Measurements from ENCODE around the gene TBX1. TPM values are rescaled to one million over a fixed set of nuclear protein-coding genes. Genes with fewer than 3 reads are reported as not detected.

Gene TBX1
- total RNA-seq (1 to 10 TPM; 2.3 to 5.6 TPM), polyA plus RNA-seq (1 to 10 TPM; 1.1 to 7.8 TPM)
- long read RNA-seq, donor 1, result 0 reads
- long read RNA-seq, donor 2, result 0 reads

GRCh38 chr22:19760058-19760950 lies at the start of gene TBX1:
Gene TBX1 (plus strand): TSS chr22:19760778. CDS start chr22:19760844, 66 bp downstream.
- H3K4me3 ChIP-seq (ENCODE audit: low read length in 2 of 2), result peak within 1 kb of the TSS; percentile 6 to 27
- intact Hi-C loops (cut with DNase I), result no loop called here
- ATAC-seq (ENCODE audit: low FRiP score) (no peak), DNase-seq (no peak)
- H3K27ac ChIP-seq (ENCODE audit: low read depth in 1 of 2, low read length in 2 of 2), result no peak within 1 kb of the TSS
- H3K9me3 ChIP-seq (ENCODE audit: control insufficient read depth, low read length), result no peaks in the 10 kb centered on the region
- no peaks in the 10 kb centered on the region for H3K36me3 ChIP-seq (ENCODE audit: control insufficient read depth in 1 of 2, insufficient read depth in 2 of 2, low read length in 1 of 2)
- 7 to 47% methylated on average over 7 to 75 of the region's 79 CpGs for whole genome bisulfite sequencing, 2 donors
- H3K4me1 ChIP-seq (ENCODE audit: control insufficient read depth in 1 of 2, insufficient read depth in 2 of 2, low read length in 2 of 2), result no peaks in the 10 kb centered on the region
- H3K27me3 ChIP-seq (ENCODE audit: control insufficient read depth in 1 of 2, insufficient read depth in 2 of 2, low read length in 1 of 2), result no peaks in the 10 kb centered on the region

GRCh38 chr22:19713245-19713644 lies 47.3 kb upstream of the TBX1 start:
- H3K9me3 ChIP-seq (ENCODE audit: control insufficient read depth, low read length), result no peaks in the 10 kb centered on the region
- intact Hi-C loops (cut with DNase I), result loop anchor here in 1 of 2 donors (10.0 kb wide), 1 partner anchor 238 kb away; the partner anchor contains the start of genes CDC45 and UFD1
- no peak overlapping the region for H3K4me3 ChIP-seq (ENCODE audit: low read length in 2 of 2)
- H3K27me3 ChIP-seq (ENCODE audit: control insufficient read depth in 1 of 2, insufficient read depth in 2 of 2, low read length in 1 of 2), result no peaks in the 10 kb centered on the region
- DNase-seq, result peak in 1 of 2 donors; percentile 36
- H3K36me3 ChIP-seq (ENCODE audit: control insufficient read depth in 1 of 2, insufficient read depth in 2 of 2, low read length in 1 of 2), result no peaks in the 10 kb centered on the region
- H3K27ac ChIP-seq (ENCODE audit: low read depth in 1 of 2, low read length in 2 of 2), result no peak overlapping the region
- 91 to 97% methylated on average over 13 of the region's 13 CpGs for WGBS, 2 donors
- ATAC-seq (ENCODE audit: low FRiP score), result no peak
- H3K4me1 ChIP-seq (ENCODE audit: control insufficient read depth in 1 of 2, insufficient read depth in 2 of 2, low read length in 2 of 2), result no peaks in the 10 kb centered on the region

GRCh38 chr22:19713650-19714311 lies 46.8 kb upstream of the TBX1 start:
- no peak overlapping the region for H3K27ac ChIP-seq (ENCODE audit: low read depth in 1 of 2, low read length in 2 of 2)
- DNase-seq (peak in 1 of 2 donors; percentile 50), ATAC-seq (ENCODE audit: low FRiP score) (no peak)
- 19 to 20% methylated on average over 33 to 38 of the region's 38 CpGs for WGBS, 2 donors
- H3K9me3 ChIP-seq (ENCODE audit: control insufficient read depth, low read length), result no peaks in the 10 kb centered on the region
- peak overlapping the region; percentile 44 to 49 for H3K4me3 ChIP-seq (ENCODE audit: low read length in 2 of 2)
- no peaks in the 10 kb centered on the region for H3K4me1 ChIP-seq (ENCODE audit: control insufficient read depth in 1 of 2, insufficient read depth in 2 of 2, low read length in 2 of 2)
- H3K36me3 ChIP-seq (ENCODE audit: control insufficient read depth in 1 of 2, insufficient read depth in 2 of 2, low read length in 1 of 2), result no peaks in the 10 kb centered on the region
- intact Hi-C loops (cut with DNase I), result loop anchor here in 1 of 2 donors (10.0 kb wide), 1 partner anchor 239 kb away; the partner anchor contains the start of genes CDC45 and UFD1
- H3K27me3 ChIP-seq (ENCODE audit: control insufficient read depth in 1 of 2, insufficient read depth in 2 of 2, low read length in 1 of 2), result no peaks in the 10 kb centered on the region

GRCh38 chr22:19714312-19715187 lies 46.0 kb upstream of the TBX1 start, which contains the start of gene SEPTIN5:
Gene SEPTIN5 (plus strand): TSS chr22:19714503. CDS start chr22:19714589, 86 bp downstream.
- peak within 1 kb of the TSS; percentile 44 to 49 for H3K4me3 ChIP-seq (ENCODE audit: low read length in 2 of 2)
- H3K36me3 ChIP-seq (ENCODE audit: control insufficient read depth in 1 of 2, insufficient read depth in 2 of 2, low read length in 1 of 2), result no peaks in the 10 kb centered on the region
- no peak within 1 kb of the TSS for H3K27ac ChIP-seq (ENCODE audit: low read depth in 1 of 2, low read length in 2 of 2)
- 1 to 3% methylated on average over 29 to 106 of the region's 106 CpGs for WGBS, 2 donors
- intact Hi-C loops (cut with DNase I), result loop anchor here in 1 of 2 donors (10.0 kb wide), 1 partner anchor 240 kb away; the partner anchor contains the start of genes CDC45 and UFD1
- H3K27me3 ChIP-seq (ENCODE audit: control insufficient read depth in 1 of 2, insufficient read depth in 2 of 2, low read length in 1 of 2), result no peaks in the 10 kb centered on the region
- H3K9me3 ChIP-seq (ENCODE audit: control insufficient read depth, low read length), result no peaks in the 10 kb centered on the region
- DNase-seq (peak in 1 of 2 donors; percentile 52), ATAC-seq (ENCODE audit: low FRiP score) (no peak)
- H3K4me1 ChIP-seq (ENCODE audit: control insufficient read depth in 1 of 2, insufficient read depth in 2 of 2, low read length in 2 of 2), result no peaks in the 10 kb centered on the region

- Histone ChIP-seq H3K9me3 (ENCODE audit: control insufficient read depth, low read length) (no peaks in the 10 kb centered on the region), H3K27me3 (ENCODE audit: control insufficient read depth in 1 of 2, insufficient read depth in 2 of 2, low read length in 1 of 2) (no peaks in the 10 kb centered on the region), H3K36me3 (ENCODE audit: control insufficient read depth in 1 of 2, insufficient read depth in 2 of 2, low read length in 1 of 2) (no peaks in the 10 kb centered on the region), H3K4me3 (ENCODE audit: low read length in 2 of 2) (no peak overlapping the region), H3K4me1 (ENCODE audit: control insufficient read depth in 1 of 2, insufficient read depth in 2 of 2, low read length in 2 of 2) (no peaks in the 10 kb centered on the region), H3K27ac (ENCODE audit: low read depth in 1 of 2, low read length in 2 of 2) (no peak overlapping the region)
- no peak for DNase-seq
- no peak for ATAC-seq (ENCODE audit: low FRiP score)
- WGBS, 2 donors, result 86 to 88% methylated on average over 4 of the region's 4 CpGs
- intact Hi-C loops (cut with DNase I), result loop anchor here in 1 of 2 donors (10.0 kb wide), 1 partner anchor 241 kb away; the partner anchor contains the start of genes CDC45 and UFD1
Observed at GRCh38 chr22:19715188-19715930, 45.2 kb upstream of the TBX1 start.

- Histone ChIP-seq H3K9me3 (ENCODE audit: control insufficient read depth, low read length) (no peaks in the 10 kb centered on the region), H3K36me3 (ENCODE audit: control insufficient read depth in 1 of 2, insufficient read depth in 2 of 2, low read length in 1 of 2) (no peaks in the 10 kb centered on the region), H3K4me3 (ENCODE audit: low read length in 2 of 2) (no peak overlapping the region), H3K27me3 (ENCODE audit: control insufficient read depth in 1 of 2, insufficient read depth in 2 of 2, low read length in 1 of 2) (no peaks in the 10 kb centered on the region), H3K27ac (ENCODE audit: low read depth in 1 of 2, low read length in 2 of 2) (no peak overlapping the region), H3K4me1 (ENCODE audit: control insufficient read depth in 1 of 2, insufficient read depth in 2 of 2, low read length in 2 of 2) (no peaks in the 10 kb centered on the region)
- no peak for ATAC-seq (ENCODE audit: low FRiP score)
- intact Hi-C loops (cut with DNase I), result loop anchor here in 1 of 2 donors (2.0 to 10.0 kb wide), 2 partner anchors 37 to 241 kb away; partner anchors contain the start of genes CDC45 and UFD1
- WGBS, 2 donors, result 65 to 72% methylated on average over 11 of the region's 11 CpGs
- DNase-seq, result no peak
Observed at GRCh38 chr22:19716041-19716828, 44.3 kb upstream of the TBX1 start.

- no peak for DNase-seq
- H3K4me1 ChIP-seq (ENCODE audit: control insufficient read depth in 1 of 2, insufficient read depth in 2 of 2, low read length in 2 of 2), result no peaks in the 10 kb centered on the region
Observed at GRCh38 chr22:19716829-19717105, 43.8 kb upstream of the TBX1 start.

More at GRCh38 chr22:19716829-19717105, 43.8 kb upstream of the TBX1 start:
- no peaks in the 10 kb centered on the region for H3K9me3 ChIP-seq (ENCODE audit: control insufficient read depth, low read length)
- no peak for ATAC-seq (ENCODE audit: low FRiP score)
- intact Hi-C loops (cut with DNase I), result loop anchor here in 1 of 2 donors (2.0 to 10.0 kb wide), 2 partner anchors 38 to 242 kb away; partner anchors contain the start of genes CDC45 and UFD1
- no peaks in the 10 kb centered on the region for H3K27me3 ChIP-seq (ENCODE audit: control insufficient read depth in 1 of 2, insufficient read depth in 2 of 2, low read length in 1 of 2)
- 85 to 91% methylated on average over 1 of the region's 1 CpG for WGBS, 2 donors
- no peak overlapping the region for H3K27ac ChIP-seq (ENCODE audit: low read depth in 1 of 2, low read length in 2 of 2)
- H3K4me3 ChIP-seq (ENCODE audit: low read length in 2 of 2), result no peak overlapping the region
- H3K36me3 ChIP-seq (ENCODE audit: control insufficient read depth in 1 of 2, insufficient read depth in 2 of 2, low read length in 1 of 2), result no peaks in the 10 kb centered on the region

Measured in aorta (tissue), 5 donors.